ENCODE results near the gene SLC2A9. TPM values are rescaled to one million over a fixed set of nuclear protein-coding genes. Genes with fewer than 3 reads are reported as not detected.

SLC2A9 gene
- total and polyA plus RNA-seq, 2 experiments from 2014 or later: 6.2 to 7.8 TPM

GRCh38 chr4:9946170-9946569 lies 75.1 kb downstream of the SLC2A9 start:
- no peak overlapping the region for H3K4me2 ChIP-seq
- H3K4me1 ChIP-seq (ENCODE audit: insufficient read depth): no peaks in the 10 kb centered on the region
- TF ChIP-seq EZH2 (IDR thresholded peaks at IDR 0.05; ENCODE audit: borderline replicate concordance) (no peak), CTCF (IDR thresholded peaks at IDR 0.05; ENCODE audit: poor library complexity) (no peak), EZH2phosphoT487 (IDR thresholded peaks at IDR 0.05; ENCODE audit: low read depth, severe bottlenecking, unreplicated experiment) (no peak)
- no peak overlapping the region for H2AFZ ChIP-seq
- H3K27ac ChIP-seq: no peak overlapping the region
- H3K4me3 ChIP-seq: no peak overlapping the region
- 98% methylated on average over 2 of the region's 2 CpGs for WGBS (ENCODE audit: low lambda C conversion rate, missing lambda C conversion rate)
- DNase-seq (ENCODE audit: low spot score): no peak
- H3K27me3 ChIP-seq: no peaks in the 10 kb centered on the region
- H3K9me2 ChIP-seq (replicated peaks; ENCODE audit: insufficient read depth): no peaks in the 10 kb centered on the region
- no peaks in the 10 kb centered on the region for H3K9me3 ChIP-seq (ENCODE audit: low read depth)
- no peaks in the 10 kb centered on the region for H4K20me1 ChIP-seq (ENCODE audit: insufficient read depth, poor library complexity, severe bottlenecking)
- H3K36me3 ChIP-seq (replicated peaks; ENCODE audit: insufficient read depth, low read depth): no peaks in the 10 kb centered on the region
- no peaks in the 10 kb centered on the region for H3K79me2 ChIP-seq

GRCh38 chr4:9944431-9945425 lies 76.6 kb downstream of the SLC2A9 start:
- 79% methylated on average over 13 of the region's 13 CpGs for whole genome bisulfite sequencing (ENCODE audit: low lambda C conversion rate, missing lambda C conversion rate)
- Histone ChIP-seq H3K36me3 (replicated peaks; ENCODE audit: insufficient read depth, low read depth) (no peaks in the 10 kb centered on the region), H3K9me3 (ENCODE audit: low read depth) (no peaks in the 10 kb centered on the region), H4K20me1 (ENCODE audit: insufficient read depth, poor library complexity, severe bottlenecking) (no peaks in the 10 kb centered on the region), H2AFZ (no peak overlapping the region), H3K27ac (no peak overlapping the region), H3K9me2 (replicated peaks; ENCODE audit: insufficient read depth) (no peaks in the 10 kb centered on the region), H3K27me3 (no peaks in the 10 kb centered on the region), H3K4me1 (ENCODE audit: insufficient read depth) (no peaks in the 10 kb centered on the region), H3K79me2 (no peaks in the 10 kb centered on the region), H3K4me3 (no peak overlapping the region), H3K4me2 (no peak overlapping the region)
- no peak for DNase-seq (ENCODE audit: low spot score)
- no peak for TF ChIP-seq EZH2phosphoT487 (IDR thresholded peaks at IDR 0.05; ENCODE audit: low read depth, severe bottlenecking, unreplicated experiment)
- TF ChIP-seq EZH2 (IDR thresholded peaks at IDR 0.05; ENCODE audit: borderline replicate concordance): no peak
- TF ChIP-seq CTCF (IDR thresholded peaks at IDR 0.05; ENCODE audit: poor library complexity): no peak

- H4K20me1 ChIP-seq (ENCODE audit: insufficient read depth, poor library complexity, severe bottlenecking): no peaks in the 10 kb centered on the region
- H3K27me3 ChIP-seq: no peaks in the 10 kb centered on the region
- H3K4me2 ChIP-seq: no peak overlapping the region
- no peaks in the 10 kb centered on the region for H3K79me2 ChIP-seq
- no peak overlapping the region for H3K4me3 ChIP-seq
- H3K4me1 ChIP-seq (ENCODE audit: insufficient read depth): no peaks in the 10 kb centered on the region
- TF ChIP-seq EZH2 (IDR thresholded peaks at IDR 0.05; ENCODE audit: borderline replicate concordance): no peak
- TF ChIP-seq CTCF (IDR thresholded peaks at IDR 0.05; ENCODE audit: poor library complexity): no peak
- TF ChIP-seq EZH2phosphoT487 (IDR thresholded peaks at IDR 0.05; ENCODE audit: low read depth, severe bottlenecking, unreplicated experiment): no peak
- no peak overlapping the region for H3K27ac ChIP-seq
- 93% methylated on average over 9 of the region's 9 CpGs for WGBS (ENCODE audit: low lambda C conversion rate, missing lambda C conversion rate)
- H3K9me3 ChIP-seq (ENCODE audit: low read depth): no peaks in the 10 kb centered on the region
- H3K9me2 ChIP-seq (replicated peaks; ENCODE audit: insufficient read depth): no peaks in the 10 kb centered on the region
- DNase-seq (ENCODE audit: low spot score): no peak
- no peaks in the 10 kb centered on the region for H3K36me3 ChIP-seq (replicated peaks; ENCODE audit: insufficient read depth, low read depth)
- no peak overlapping the region for H2AFZ ChIP-seq
Observed at GRCh38 chr4:9943761-9944160, 77.5 kb downstream of the SLC2A9 start.

Measured in hepatocyte (in vitro differentiated cells).